Lower leg skin (tissue), 3 donors: ENCODE measurements around the gene CREBL2.

Experiments
- CTCF ChIP-seq, 3 donors: fragments of 450-650 bp; IDR thresholded peaks; one replicate each; pipeline ENCODE4 v1.5.1; 2016; ENCODE audit warnings: antibody characterized with exemption in 3 of 3, mild to moderate bottlenecking in 3 of 3, moderate library complexity in 2 of 3
- POLR2A ChIP-seq, 2 donors: fragments of 450-650 bp; IDR thresholded peaks; one replicate each; pipeline ENCODE4 v1.6.1; 2016 to 2017; ENCODE audit warnings: antibody characterized with exemption in 2 of 2, mild to moderate bottlenecking in 1 of 2, moderate library complexity in 1 of 2

DNA sequence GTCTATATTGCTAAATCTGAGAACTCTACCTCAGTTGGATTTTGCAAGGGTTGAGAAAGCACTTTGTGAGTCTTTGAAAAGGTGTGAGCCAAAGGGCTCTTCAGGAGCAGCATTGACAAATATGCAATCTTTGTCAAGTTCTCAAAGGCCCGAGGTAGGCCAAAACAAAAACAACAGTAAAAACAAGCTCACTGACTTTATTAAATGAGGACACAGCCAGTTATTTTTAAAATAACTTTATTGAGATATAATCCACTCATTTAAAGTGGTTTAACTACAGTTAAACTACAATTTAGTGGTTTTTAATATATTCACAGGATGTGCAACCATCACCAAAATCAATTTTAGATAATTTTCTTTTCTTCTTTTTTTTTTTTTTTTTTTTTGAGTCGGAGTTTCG is 2.0 kb upstream of the CREBL2 start:
- TF ChIP-seq POLR2A (IDR thresholded peaks at IDR 0.05), result no peak
- TF ChIP-seq CTCF (IDR thresholded peaks at IDR 0.05), result no peak
